ENCODE results near the gene FCHSD2.

Gene FCHSD2

GRCh38 chr11:72951193-72951592 is 190.9 kb downstream of the FCHSD2 start:
- H3K4me1 Mint-ChIP-seq (ENCODE audit: low read depth), result no peaks in the 10 kb centered on the region
- H3K36me3 Mint-ChIP-seq (ENCODE audit: low read depth), result peaks cover 6% of the 10 kb centered on the region
- H3K27ac Mint-ChIP-seq, result no peak overlapping the region
- no peak for DNase-seq (ENCODE audit: low spot score)
- no peaks in the 10 kb centered on the region for H3K27me3 Mint-ChIP-seq (ENCODE audit: low read depth)
- no peaks in the 10 kb centered on the region for H3K9me3 Mint-ChIP-seq
- H3K4me3 Mint-ChIP-seq, result no peak overlapping the region

GRCh38 chr11:72950685-72951084 is 191.4 kb downstream of the FCHSD2 start:
- H3K27me3 Mint-ChIP-seq (ENCODE audit: low read depth), result no peaks in the 10 kb centered on the region
- H3K36me3 Mint-ChIP-seq (ENCODE audit: low read depth), result peaks cover 6% of the 10 kb centered on the region
- no peak overlapping the region for H3K4me3 Mint-ChIP-seq
- H3K27ac Mint-ChIP-seq, result no peak overlapping the region
- no peaks in the 10 kb centered on the region for H3K4me1 Mint-ChIP-seq (ENCODE audit: low read depth)
- no peak for DNase-seq (ENCODE audit: low spot score)
- H3K9me3 Mint-ChIP-seq, result no peaks in the 10 kb centered on the region

DNA sequence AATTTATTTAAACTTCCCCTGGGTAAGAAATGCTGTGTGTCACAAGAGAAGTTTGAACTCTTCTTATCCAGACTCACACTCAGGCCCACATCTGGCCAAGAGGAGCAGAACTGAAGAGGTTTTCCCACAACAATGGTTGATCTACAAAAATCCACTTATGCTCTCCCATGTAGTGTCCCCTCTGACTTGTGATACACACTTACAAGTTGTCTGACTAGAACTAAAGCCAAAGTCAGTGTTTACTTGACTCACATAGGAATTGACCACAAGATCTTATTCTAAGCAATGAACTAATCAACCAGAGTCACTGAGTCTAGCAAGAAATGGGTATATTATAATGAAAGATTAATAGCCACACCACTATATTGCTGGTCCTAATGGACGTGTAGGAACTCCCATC is 194.9 kb downstream of the FCHSD2 start:
- Mint-ChIP-seq H3K4me1 (ENCODE audit: low read depth) (no peaks in the 10 kb centered on the region), H3K27ac (no peak overlapping the region), H3K27me3 (ENCODE audit: low read depth) (no peaks in the 10 kb centered on the region), H3K4me3 (no peak overlapping the region), H3K9me3 (no peaks in the 10 kb centered on the region), H3K36me3 (ENCODE audit: low read depth) (peaks cover 9% of the 10 kb centered on the region)
- DNase-seq (ENCODE audit: low spot score), result no peak

GRCh38 chr11:72943664-72944063 is 198.5 kb downstream of the FCHSD2 start:
- Mint-ChIP-seq H3K4me3 (no peak overlapping the region), H3K9me3 (no peaks in the 10 kb centered on the region), H3K4me1 (ENCODE audit: low read depth) (no peaks in the 10 kb centered on the region), H3K27me3 (ENCODE audit: low read depth) (no peaks in the 10 kb centered on the region), H3K27ac (no peak overlapping the region), H3K36me3 (ENCODE audit: low read depth) (peaks cover 5% of the 10 kb centered on the region)
- no peak for DNase-seq (ENCODE audit: low spot score)

DNA sequence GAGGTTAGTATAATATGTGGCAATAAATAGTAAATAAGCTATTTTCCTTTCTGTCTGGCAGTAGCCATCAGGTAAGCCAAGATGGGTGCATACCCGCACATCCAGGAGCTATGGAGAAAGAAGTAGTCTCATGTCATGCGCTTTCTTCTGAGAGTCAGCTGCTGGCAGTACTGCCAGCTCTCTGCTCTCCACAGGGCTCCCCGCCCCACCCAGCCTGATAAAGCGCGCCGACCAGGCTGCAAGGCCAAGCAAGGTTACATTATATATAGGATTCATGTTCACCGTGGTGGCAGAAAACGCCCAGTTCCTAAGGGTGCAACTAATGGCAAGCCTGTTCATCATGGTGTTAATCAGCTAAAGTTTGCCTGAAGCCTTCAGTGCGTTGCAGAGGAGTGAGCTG is 201.7 kb downstream of the FCHSD2 start:
- Mint-ChIP-seq H3K4me1 (ENCODE audit: low read depth) (no peaks in the 10 kb centered on the region), H3K27ac (no peak overlapping the region), H3K9me3 (no peaks in the 10 kb centered on the region)

DNA sequence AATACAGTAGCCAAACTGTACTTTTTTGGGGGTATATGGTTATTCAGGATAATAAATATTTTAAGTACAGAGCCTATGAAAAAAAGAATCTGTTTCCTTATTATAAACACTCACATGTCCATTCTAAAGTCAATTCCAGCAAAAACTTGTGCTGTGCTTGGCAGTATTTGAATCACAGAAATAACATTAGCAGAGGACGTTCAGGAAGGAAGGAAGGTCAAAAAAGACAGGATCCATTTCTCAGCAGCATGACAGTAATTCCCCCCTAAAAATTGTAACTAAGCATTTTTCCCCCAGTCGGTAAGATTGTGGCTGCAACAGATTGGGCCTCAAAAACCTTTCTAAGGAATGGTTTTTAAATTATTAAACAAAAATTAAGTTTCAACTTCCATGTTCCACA is 203.1 kb downstream of the FCHSD2 start:
- peaks cover 8% of the 10 kb centered on the region for H3K36me3 Mint-ChIP-seq (ENCODE audit: low read depth)
- no peaks in the 10 kb centered on the region for H3K9me3 Mint-ChIP-seq
- no peaks in the 10 kb centered on the region for H3K4me1 Mint-ChIP-seq (ENCODE audit: low read depth)
- no peak for DNase-seq (ENCODE audit: low spot score)
- H3K27me3 Mint-ChIP-seq (ENCODE audit: low read depth), result no peaks in the 10 kb centered on the region
- H3K27ac Mint-ChIP-seq, result no peak overlapping the region
- no peak overlapping the region for H3K4me3 Mint-ChIP-seq

More for the DNA sequence above, 201.7 kb downstream of the FCHSD2 start:
- no peak for DNase-seq (ENCODE audit: low spot score)
- Mint-ChIP-seq H3K27me3 (ENCODE audit: low read depth) (no peaks in the 10 kb centered on the region), H3K36me3 (ENCODE audit: low read depth) (peaks cover 8% of the 10 kb centered on the region), H3K4me3 (no peak overlapping the region)

DNA sequence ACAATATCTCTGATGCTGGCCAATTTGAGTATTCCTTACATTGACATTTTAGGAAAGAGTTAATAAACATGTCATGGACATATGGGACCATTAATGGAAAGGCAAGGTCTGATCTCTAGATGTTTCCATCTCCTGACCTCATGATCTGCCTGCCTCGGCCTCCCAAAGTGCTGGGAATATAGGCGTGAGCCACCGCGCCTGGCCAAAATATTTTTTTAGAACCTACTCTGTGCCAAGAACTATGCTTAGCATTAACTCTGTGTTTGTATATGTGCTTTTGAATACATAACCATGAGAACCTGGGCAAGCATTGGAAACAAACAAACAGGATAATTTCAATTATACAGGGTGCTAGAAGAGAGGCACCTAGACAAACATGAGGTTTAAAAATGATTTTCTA is 204.7 kb downstream of the FCHSD2 start:
- Mint-ChIP-seq H3K36me3 (ENCODE audit: low read depth) (peaks cover 3% of the 10 kb centered on the region), H3K4me3 (no peak overlapping the region), H3K4me1 (ENCODE audit: low read depth) (no peaks in the 10 kb centered on the region), H3K27ac (no peak overlapping the region), H3K27me3 (ENCODE audit: low read depth) (no peaks in the 10 kb centered on the region), H3K9me3 (no peaks in the 10 kb centered on the region)
- no peak for DNase-seq (ENCODE audit: low spot score)

- Mint-ChIP-seq H3K4me1 (ENCODE audit: low read depth) (no peaks in the 10 kb centered on the region), H3K27ac (no peak overlapping the region), H3K27me3 (ENCODE audit: low read depth) (no peaks in the 10 kb centered on the region), H3K4me3 (no peak overlapping the region), H3K36me3 (ENCODE audit: low read depth) (peaks cover 3% of the 10 kb centered on the region), H3K9me3 (no peaks in the 10 kb centered on the region)
- no peak for DNase-seq (ENCODE audit: low spot score)
Observed at GRCh38 chr11:72935700-72936099, 206.4 kb downstream of the FCHSD2 start.

GRCh38 chr11:72932132-72932570 is 210.0 kb downstream of the FCHSD2 start:
- H3K27me3 Mint-ChIP-seq (ENCODE audit: low read depth), result no peaks in the 10 kb centered on the region
- no peaks in the 10 kb centered on the region for H3K9me3 Mint-ChIP-seq
- H3K36me3 Mint-ChIP-seq (ENCODE audit: low read depth), result no peaks in the 10 kb centered on the region
- no peak overlapping the region for H3K4me3 Mint-ChIP-seq
- DNase-seq (ENCODE audit: low spot score), result no peak
- H3K27ac Mint-ChIP-seq, result no peak overlapping the region
- no peaks in the 10 kb centered on the region for H3K4me1 Mint-ChIP-seq (ENCODE audit: low read depth)

DNA sequence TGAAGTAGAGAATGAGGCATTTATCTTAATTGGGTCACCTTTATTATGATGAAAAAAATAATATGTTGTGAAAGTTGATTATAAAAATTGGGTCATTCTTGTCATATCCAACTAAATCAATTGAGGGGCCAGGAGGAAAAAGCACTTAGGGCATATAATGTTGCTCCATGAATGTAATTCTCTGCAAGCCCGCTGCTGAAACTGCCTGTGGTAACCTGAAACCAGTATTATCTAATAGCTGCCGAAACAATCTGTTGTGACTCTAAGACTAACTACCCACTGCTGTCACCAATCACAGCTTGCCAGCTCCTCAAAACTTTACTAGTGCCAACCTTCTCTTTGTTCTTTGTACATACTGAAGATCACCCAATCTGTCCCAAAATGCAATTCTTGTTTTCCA is 212.1 kb downstream of the FCHSD2 start:
- DNase-seq (ENCODE audit: low spot score), result no peak
- no peak overlapping the region for H3K4me3 Mint-ChIP-seq
- no peaks in the 10 kb centered on the region for H3K4me1 Mint-ChIP-seq (ENCODE audit: low read depth)
- no peak overlapping the region for H3K27ac Mint-ChIP-seq
- no peaks in the 10 kb centered on the region for H3K9me3 Mint-ChIP-seq
- H3K36me3 Mint-ChIP-seq (ENCODE audit: low read depth), result no peaks in the 10 kb centered on the region
- no peaks in the 10 kb centered on the region for H3K27me3 Mint-ChIP-seq (ENCODE audit: low read depth)

GRCh38 chr11:72929256-72929655 is 212.9 kb downstream of the FCHSD2 start:
- no peak overlapping the region for H3K27ac Mint-ChIP-seq
- peaks cover 3% of the 10 kb centered on the region for H3K4me1 Mint-ChIP-seq (ENCODE audit: low read depth)
- no peak for DNase-seq (ENCODE audit: low spot score)
- H3K27me3 Mint-ChIP-seq (ENCODE audit: low read depth), result no peaks in the 10 kb centered on the region
- H3K4me3 Mint-ChIP-seq, result no peak overlapping the region
- H3K36me3 Mint-ChIP-seq (ENCODE audit: low read depth), result no peaks in the 10 kb centered on the region
- H3K9me3 Mint-ChIP-seq, result no peaks in the 10 kb centered on the region

DNA sequence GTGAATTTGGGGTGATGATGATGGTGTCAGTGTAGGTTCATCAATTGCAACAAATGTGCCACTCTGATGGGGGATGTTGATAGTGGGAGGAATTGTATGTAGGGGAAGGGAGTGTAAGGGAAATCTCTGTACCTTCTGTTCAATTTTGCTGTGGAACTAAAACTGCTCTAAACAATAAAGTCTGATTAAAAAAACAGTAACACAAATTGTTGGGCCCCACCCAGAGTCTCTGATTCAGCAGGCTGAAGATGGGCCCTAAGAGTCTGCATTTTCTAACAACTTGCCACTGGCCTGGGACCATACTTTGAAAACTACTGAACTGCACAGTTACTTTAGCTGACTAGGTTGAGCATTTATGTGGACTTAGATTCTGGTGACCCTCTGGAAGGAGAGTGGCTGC is 214.7 kb downstream of the FCHSD2 start:
- no peaks in the 10 kb centered on the region for H3K27me3 Mint-ChIP-seq (ENCODE audit: low read depth)
- H3K36me3 Mint-ChIP-seq (ENCODE audit: low read depth), result no peaks in the 10 kb centered on the region
- peaks cover 3% of the 10 kb centered on the region for H3K4me1 Mint-ChIP-seq (ENCODE audit: low read depth)
- no peaks in the 10 kb centered on the region for H3K9me3 Mint-ChIP-seq
- no peak overlapping the region for H3K27ac Mint-ChIP-seq
- H3K4me3 Mint-ChIP-seq, result no peak overlapping the region
- DNase-seq (ENCODE audit: low spot score), result no peak

- Mint-ChIP-seq H3K4me3 (no peak overlapping the region), H3K27ac (no peak overlapping the region), H3K36me3 (ENCODE audit: low read depth) (no peaks in the 10 kb centered on the region), H3K4me1 (ENCODE audit: low read depth) (peaks cover 3% of the 10 kb centered on the region), H3K27me3 (ENCODE audit: low read depth) (no peaks in the 10 kb centered on the region), H3K9me3 (no peaks in the 10 kb centered on the region)
- DNase-seq (ENCODE audit: low spot score), result no peak
Observed at GRCh38 chr11:72926076-72926475, 216.0 kb downstream of the FCHSD2 start.

DNA sequence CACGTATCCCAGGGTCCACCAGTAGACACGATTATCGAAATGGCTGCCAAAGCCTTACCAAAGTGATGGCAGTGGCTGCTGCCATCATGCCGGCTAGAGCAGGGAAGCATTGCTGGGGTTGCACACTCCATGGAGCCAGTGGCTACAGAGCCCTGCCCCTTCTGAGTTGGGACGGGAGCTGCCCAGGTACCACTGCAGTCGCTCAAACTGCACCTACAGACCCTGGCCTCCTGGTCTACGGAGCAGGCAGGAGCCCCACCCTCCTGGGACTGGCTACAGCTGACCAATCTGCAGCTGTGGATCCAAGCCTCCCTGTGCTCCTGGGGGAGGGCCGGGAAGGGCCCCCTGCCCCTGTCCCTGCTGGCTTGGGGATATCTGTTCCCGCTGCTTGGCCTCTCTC is 216.5 kb downstream of the FCHSD2 start:
- Mint-ChIP-seq H3K4me1 (ENCODE audit: low read depth) (peaks cover 3% of the 10 kb centered on the region), H3K27ac (no peak overlapping the region)

GRCh38 chr11:72924568-72925190 is 217.4 kb downstream of the FCHSD2 start:
- H3K36me3 Mint-ChIP-seq (ENCODE audit: low read depth), result peaks cover 1% of the 10 kb centered on the region
- no peaks in the 10 kb centered on the region for H3K27me3 Mint-ChIP-seq (ENCODE audit: low read depth)
- peaks cover 3% of the 10 kb centered on the region for H3K4me1 Mint-ChIP-seq (ENCODE audit: low read depth)
- no peaks in the 10 kb centered on the region for H3K9me3 Mint-ChIP-seq
- H3K4me3 Mint-ChIP-seq, result no peak overlapping the region
- no peak for DNase-seq (ENCODE audit: low spot score)
- no peak overlapping the region for H3K27ac Mint-ChIP-seq

More for the DNA sequence above, 216.5 kb downstream of the FCHSD2 start:
- Mint-ChIP-seq H3K4me3 (no peak overlapping the region), H3K36me3 (ENCODE audit: low read depth) (no peaks in the 10 kb centered on the region), H3K27me3 (ENCODE audit: low read depth) (no peaks in the 10 kb centered on the region), H3K9me3 (no peaks in the 10 kb centered on the region)
- no peak for DNase-seq (ENCODE audit: low spot score)

Measured in T-helper 2 cell treated with Interferon-gamma antibody and Interleukin-4, amounts not matched to agents 5 μg/mL and 100 μg/mL, for 36 hours (primary cell).